Activated T-helper 2 cell treated with anti-CD3 and anti-CD28 coated beads, Interferon-gamma antibody, Interleukin-2, Interleukin-4, amounts not matched to agents 10 μg/mL and 5 μg/mL and 100 μg/mL, durations not matched to agents 14 hours and 24 hours and 36 hours (primary cell): Measurements from ENCODE around the gene SIAH1. TPM values are rescaled to one million over a fixed set of nuclear protein-coding genes. Genes with fewer than 3 reads are reported as not detected.
"Not testable (repeated sequence)": the region's sequence is repeated elsewhere in the genome, so short reads cannot be mapped to it uniquely, and the experiment has no call there.

Experiments used
- DNase-seq: peaks from one replicate; pipeline ENCODE4 v3.0.0; 2021; ENCODE audit warnings: low spot score
- H3K27ac Mint-ChIP-seq: one replicate; pipeline ENCODE4 v1.8.0; 2021; ENCODE audit warnings: mixed read lengths
- H3K27me3 Mint-ChIP-seq: one replicate; pipeline ENCODE4 v1.8.0; 2021; ENCODE audit warnings: low read depth, mixed read lengths
- H3K36me3 Mint-ChIP-seq: one replicate; pipeline ENCODE4 v1.8.0; 2021; ENCODE audit warnings: low read depth, mixed read lengths
- H3K4me1 Mint-ChIP-seq: one replicate; pipeline ENCODE4 v1.8.0; 2021; ENCODE audit warnings: low read depth, mixed read lengths
- H3K4me3 Mint-ChIP-seq: one replicate; pipeline ENCODE4 v1.8.0; 2021; ENCODE audit warnings: low read depth, mild to moderate bottlenecking, moderate library complexity, mixed read lengths
- H3K9me3 Mint-ChIP-seq: one replicate; pipeline ENCODE4 v1.8.0; 2021; ENCODE audit warnings: mixed read lengths
- intact Hi-C: fragments of 100-400 bp; cut with micrococcal nuclease; formaldehyde crosslinking; loops from one replicate; pipeline ENCODE4 v1.15.1; 2023
- total RNA-seq: library from RNA; stranded (reverse); gene quantifications from 2 replicates; pipeline ENCODE4 v1.2.3, GENCODE V29; 2022

SIAH1 gene
- total RNA-seq, 1 donor from 2014 or later: 17.0 TPM

DNA sequence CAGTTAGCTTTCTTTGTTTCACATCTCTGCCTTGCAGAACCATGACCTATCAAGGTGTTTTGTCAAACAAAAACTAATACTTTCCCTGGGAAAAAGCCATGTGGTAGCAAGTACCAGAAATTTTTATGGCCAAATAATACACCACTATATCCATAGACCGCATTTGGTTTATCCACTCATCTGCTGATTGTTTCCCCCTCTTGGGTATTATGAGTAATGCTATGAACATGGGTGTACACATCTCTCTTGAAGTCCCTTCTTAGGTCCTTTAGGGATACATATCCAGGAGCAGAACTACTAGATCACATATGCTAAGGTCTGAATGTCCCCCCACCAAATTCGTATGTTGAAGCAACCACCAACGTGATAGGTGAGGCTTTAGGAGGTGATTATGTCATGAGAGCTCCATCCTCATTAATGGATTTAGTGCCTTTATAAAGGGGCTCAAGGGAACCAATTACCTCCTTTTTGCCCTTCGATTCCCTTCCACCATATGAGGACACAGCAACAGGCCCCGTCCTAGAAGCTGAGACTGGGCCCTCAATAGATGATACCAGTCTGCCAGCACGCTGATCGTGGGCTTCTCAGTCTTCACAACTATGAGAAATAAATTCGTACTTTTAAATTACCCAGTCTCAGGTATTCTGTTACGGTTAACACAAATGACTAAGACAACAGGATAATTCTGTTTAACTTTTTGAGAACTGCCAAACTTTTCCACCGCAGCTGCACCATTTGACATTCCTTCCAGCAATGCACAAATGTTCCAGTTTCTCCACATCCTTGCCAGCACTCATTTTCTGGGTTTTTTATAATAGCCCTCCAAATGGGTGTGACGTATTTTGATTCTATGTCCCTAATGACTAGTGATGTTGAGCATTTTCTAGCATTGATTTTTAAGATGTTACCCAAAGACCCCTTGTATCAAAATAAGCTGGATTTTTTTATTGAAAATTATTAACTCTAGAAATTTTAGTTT, 30.0 kb downstream of the SIAH1 start:
- DNase-seq: no peak
- Mint-ChIP-seq H3K9me3 (no peaks in the 10 kb centered on the region), H3K4me1 (peaks cover 20% of the 10 kb centered on the region), H3K36me3 (peaks cover 55% of the 10 kb centered on the region), H3K4me3 (no peak overlapping the region), H3K27ac (peak overlapping the region; percentile 28), H3K27me3 (no peaks in the 10 kb centered on the region)
- intact Hi-C loops: no loop called here

DNA sequence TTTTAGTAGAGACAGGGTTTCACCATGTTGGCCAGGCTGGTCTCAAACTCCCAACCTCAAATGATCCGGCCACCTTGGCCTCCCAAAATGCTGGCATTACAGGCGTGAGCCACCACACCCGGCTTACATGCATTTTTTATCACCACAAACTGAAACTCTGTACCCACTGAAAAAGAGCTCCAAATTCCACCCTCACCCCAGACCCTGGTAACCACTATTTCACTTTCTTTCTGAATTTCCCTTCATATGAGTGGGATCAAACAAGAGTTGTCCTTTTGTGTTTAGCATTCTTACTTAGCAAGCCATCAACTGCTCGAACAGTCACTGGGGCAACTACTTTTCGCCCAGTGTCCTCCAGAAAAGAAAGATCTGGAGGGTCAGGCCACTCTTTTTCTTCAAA, 30.8 kb downstream of the SIAH1 start:
- H3K27me3 Mint-ChIP-seq, intact Hi-C loops, H3K27ac Mint-ChIP-seq, H3K4me3 Mint-ChIP-seq, DNase-seq, H3K9me3 Mint-ChIP-seq: not testable (repeated sequence)
- Mint-ChIP-seq H3K4me1 (peaks cover 20% of the 10 kb centered on the region), H3K36me3 (peaks cover 60% of the 10 kb centered on the region)

DNA sequence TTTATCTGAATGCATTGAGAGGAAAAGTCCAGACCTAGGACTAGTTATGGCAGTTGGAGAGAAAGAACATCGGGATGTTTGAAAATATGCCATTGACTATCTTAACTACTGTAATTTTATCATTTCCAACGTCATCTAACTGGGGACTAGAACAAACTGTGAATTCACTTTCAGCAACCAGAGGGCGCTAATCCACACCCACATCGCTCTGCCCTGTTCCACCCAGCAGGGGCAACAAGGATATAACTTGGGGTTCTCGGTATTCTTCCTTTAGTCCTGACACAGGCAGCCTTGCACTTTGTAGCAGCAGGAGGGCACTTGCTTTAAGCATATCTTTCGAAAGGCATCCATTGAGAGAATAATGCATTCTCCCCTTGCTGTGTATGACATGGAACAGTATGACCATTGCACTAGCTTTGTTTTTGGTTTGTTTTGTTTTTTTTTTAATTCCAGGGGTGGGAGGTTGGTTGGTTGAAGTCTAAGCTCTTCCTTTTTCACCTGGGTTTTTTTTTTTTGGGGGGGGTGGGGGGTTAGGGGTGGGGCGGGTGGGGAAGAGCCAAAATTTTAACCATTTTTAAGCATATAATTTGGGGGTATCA, 31.5 kb downstream of the SIAH1 start:
- Mint-ChIP-seq H3K27ac (peak overlapping the region; percentile 49), H3K4me1 (peaks cover 20% of the 10 kb centered on the region), H3K4me3 (no peak overlapping the region), H3K27me3 (no peaks in the 10 kb centered on the region), H3K36me3 (peaks cover 62% of the 10 kb centered on the region), H3K9me3 (no peaks in the 10 kb centered on the region)
- peak; percentile 64 for DNase-seq
- intact Hi-C loops: loop anchor here (1.0 kb wide), 2 partner anchors 270 to 277 kb away; no protein-coding TSS in a partner anchor

DNA sequence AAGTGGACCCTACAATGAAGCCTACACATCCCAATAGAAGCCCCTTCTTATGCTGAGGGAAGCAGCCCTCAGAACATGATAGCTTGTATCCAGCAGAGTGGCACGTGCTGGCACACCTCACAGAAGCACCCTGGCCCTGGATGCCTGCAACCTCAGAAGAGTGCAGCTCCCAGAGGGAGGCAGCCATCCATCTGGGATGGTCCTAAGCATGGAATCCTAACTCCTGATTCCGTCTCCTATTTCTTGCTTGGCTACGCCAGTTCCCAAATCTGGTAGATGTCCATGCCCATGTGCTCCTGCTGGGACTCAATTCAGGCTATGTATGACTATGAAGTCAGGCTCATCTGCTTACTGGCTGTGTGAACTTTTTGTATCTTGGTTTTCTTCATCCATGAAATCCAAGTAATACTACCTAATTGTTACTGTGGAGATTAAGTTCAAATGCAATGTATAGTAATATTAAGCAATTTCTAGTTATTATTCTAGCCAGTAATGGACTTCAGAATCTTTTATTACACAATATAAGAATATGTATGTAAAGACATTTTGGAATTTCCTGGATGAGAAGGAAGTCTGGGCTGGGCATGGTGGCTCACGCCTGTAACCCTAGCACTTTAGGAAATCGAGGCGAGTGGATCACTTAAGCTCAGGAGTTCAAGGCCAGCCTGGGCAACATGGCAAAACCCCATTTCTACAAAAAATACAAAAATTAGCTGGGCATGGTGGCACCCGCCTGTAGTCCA, 32.4 kb downstream of the SIAH1 start:
- Mint-ChIP-seq H3K9me3 (no peaks in the 10 kb centered on the region), H3K36me3 (peaks cover 61% of the 10 kb centered on the region), H3K27me3 (no peaks in the 10 kb centered on the region), H3K27ac (no peak overlapping the region), H3K4me3 (no peak overlapping the region), H3K4me1 (peaks cover 20% of the 10 kb centered on the region)
- no peak for DNase-seq
- intact Hi-C loops: loop anchor here (1.0 kb wide), 2 partner anchors 270 to 277 kb away; no protein-coding TSS in a partner anchor

DNA sequence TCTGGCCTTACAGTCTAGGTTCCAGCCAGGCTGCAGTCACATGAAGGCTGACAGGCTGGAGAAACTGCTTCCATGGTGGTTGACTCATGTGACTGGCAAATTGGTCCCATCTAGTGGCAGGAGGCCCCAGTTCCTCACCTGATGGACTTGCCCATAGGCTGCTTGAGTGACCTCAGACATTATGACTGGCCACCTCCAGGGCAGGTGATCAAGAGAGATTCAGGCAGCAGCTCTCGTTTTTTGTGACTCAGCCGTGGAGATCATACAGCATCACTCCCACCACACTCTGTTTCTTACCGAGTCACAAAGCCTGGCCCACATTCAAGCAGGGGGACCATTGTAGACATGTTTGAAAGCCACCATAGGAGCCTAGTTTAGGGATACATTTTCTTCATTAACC, 34.5 kb downstream of the SIAH1 start:
- Mint-ChIP-seq H3K27me3 (no peaks in the 10 kb centered on the region), H3K27ac (peak overlapping the region; percentile 49), H3K9me3 (no peaks in the 10 kb centered on the region), H3K4me1 (peaks cover 14% of the 10 kb centered on the region), H3K36me3 (peaks cover 56% of the 10 kb centered on the region), H3K4me3 (no peak overlapping the region)
- intact Hi-C loops: no loop called here
- DNase-seq: no peak

DNA sequence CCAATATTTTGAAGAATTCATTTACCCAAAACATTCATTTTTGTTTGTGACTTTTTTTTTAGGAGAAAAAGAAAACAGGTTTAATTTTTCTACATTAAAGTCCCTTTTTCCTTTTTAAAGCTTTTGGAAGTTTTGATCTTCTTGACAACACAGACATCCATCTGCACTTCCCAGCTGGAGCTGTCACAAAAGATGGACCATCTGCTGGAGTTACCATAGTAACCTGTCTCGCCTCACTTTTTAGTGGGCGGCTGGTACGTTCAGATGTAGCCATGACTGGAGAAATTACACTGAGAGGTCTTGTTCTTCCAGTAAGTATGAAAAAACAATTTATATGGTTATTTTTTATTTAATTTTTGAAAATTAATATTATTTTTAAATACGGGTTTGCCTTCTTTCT, 37.2 kb downstream of the SIAH1 start:
- no peaks in the 10 kb centered on the region for H3K27me3 Mint-ChIP-seq
- no peak overlapping the region for H3K4me3 Mint-ChIP-seq
- H3K36me3 Mint-ChIP-seq: peaks cover 50% of the 10 kb centered on the region
- no peaks in the 10 kb centered on the region for H3K9me3 Mint-ChIP-seq
- no peaks in the 10 kb centered on the region for H3K4me1 Mint-ChIP-seq
- H3K27ac Mint-ChIP-seq: no peak overlapping the region
- DNase-seq: no peak
- intact Hi-C loops: loop anchor here (2.0 kb wide), 1 partner anchor 15 kb away; no protein-coding TSS in a partner anchor

DNA sequence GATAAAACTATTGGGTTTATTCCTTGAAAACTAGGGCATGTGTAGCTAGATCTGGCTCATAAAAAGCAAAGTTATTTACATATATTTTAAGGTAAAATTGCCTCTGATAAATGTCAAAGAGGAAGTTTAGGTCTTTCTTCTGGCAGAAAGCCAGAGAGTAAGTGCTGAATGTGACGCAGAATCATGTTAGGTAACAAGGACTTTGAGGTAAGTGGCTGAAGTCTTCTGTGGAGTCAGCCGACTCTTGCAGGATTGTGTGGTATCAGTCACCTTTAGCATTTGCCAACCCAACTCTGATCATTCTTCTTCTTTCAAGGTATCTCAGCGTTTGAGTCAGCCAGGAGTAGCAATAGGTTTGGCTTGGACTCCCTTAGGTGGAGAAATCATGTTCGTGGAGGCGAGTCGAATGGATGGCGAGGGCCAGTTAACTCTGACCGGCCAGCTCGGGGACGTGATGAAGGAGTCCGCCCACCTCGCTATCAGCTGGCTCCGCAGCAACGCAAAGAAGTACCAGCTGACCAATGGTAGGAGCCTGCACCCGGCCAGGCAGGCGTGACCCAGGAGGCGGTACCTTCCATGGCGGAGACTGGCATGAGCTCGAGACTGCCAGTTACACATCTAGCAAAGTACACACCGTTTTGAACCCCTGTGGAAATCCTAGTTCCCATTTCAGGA, 37.9 kb downstream of the SIAH1 start:
- H3K4me1 Mint-ChIP-seq: no peaks in the 10 kb centered on the region
- H3K36me3 Mint-ChIP-seq: peaks cover 51% of the 10 kb centered on the region
- intact Hi-C loops: no loop called here
- H3K27ac Mint-ChIP-seq: no peak overlapping the region
- H3K4me3 Mint-ChIP-seq: no peak overlapping the region
- H3K27me3 Mint-ChIP-seq: no peaks in the 10 kb centered on the region
- no peaks in the 10 kb centered on the region for H3K9me3 Mint-ChIP-seq
- no peak for DNase-seq

DNA sequence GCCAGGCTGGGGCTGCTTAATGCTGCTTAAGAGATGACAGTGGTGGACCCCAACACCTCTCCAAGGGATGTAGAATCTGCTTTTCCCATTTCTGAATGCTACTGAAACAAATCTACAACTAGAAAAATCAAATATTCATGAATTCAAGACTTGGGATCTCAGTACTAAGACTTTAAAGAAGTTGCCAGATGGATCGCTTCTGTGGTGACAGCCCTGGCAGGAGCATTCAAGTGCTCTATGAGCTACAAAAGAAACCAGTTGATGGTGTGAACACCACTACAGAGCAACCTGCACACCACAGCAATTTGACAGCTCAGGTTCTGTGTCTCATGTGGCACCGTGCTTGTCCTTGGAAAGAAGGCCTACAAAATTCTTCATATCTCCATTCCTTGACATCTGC, 42.6 kb downstream of the SIAH1 start:
- intact Hi-C loops: no loop called here
- no peaks in the 10 kb centered on the region for H3K9me3 Mint-ChIP-seq
- H3K4me3 Mint-ChIP-seq: no peak overlapping the region
- peaks cover 16% of the 10 kb centered on the region for H3K4me1 Mint-ChIP-seq
- H3K27ac Mint-ChIP-seq: no peak overlapping the region
- H3K36me3 Mint-ChIP-seq: peaks cover 53% of the 10 kb centered on the region
- DNase-seq: no peak
- H3K27me3 Mint-ChIP-seq: no peaks in the 10 kb centered on the region

DNA sequence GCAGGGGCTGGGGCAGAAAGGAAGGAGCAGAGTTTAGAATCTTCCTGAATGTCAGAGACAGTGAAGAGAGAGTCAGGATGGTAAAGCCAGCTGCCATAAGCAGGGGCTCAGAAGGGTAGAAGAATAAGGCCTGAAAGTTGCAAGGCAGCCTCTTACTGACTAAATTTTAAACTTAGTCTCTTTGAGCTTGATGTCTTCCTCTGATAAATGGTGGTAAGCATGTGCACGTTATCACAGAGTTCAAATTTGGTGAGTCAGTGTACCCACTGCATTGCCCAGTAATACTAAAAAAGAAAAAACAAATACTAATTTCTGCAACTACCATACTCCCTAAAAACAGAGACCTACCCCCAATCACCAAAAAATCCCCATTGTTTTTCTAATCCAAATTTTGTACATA, 45.2 kb downstream of the SIAH1 start:
- Mint-ChIP-seq H3K4me3 (peak overlapping the region; percentile 3), H3K9me3 (no peaks in the 10 kb centered on the region), H3K36me3 (peaks cover 69% of the 10 kb centered on the region), H3K27me3 (no peaks in the 10 kb centered on the region), H3K4me1 (peaks cover 16% of the 10 kb centered on the region), H3K27ac (peak overlapping the region; percentile 74)
- intact Hi-C loops: no loop called here
- no peak for DNase-seq

DNA sequence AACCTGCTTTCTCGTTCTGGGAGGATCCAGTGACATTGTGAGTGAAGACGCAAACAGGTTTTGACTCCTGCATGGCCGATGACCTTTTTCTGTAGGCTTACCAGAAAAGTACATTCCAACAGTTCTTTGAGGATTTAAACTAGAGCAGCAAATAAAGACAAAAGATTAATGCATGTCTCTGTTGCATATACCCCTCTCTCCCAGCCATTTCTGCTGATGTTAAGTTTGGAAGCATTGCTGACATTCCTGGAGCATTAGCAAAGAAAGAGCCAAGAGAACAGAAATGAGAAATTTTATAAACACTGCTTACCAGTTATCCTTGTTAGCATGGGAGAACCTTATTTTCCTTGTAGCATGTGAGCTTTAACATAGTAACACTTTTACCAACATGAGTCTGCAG, 49.3 kb downstream of the SIAH1 start:
- Mint-ChIP-seq H3K4me3 (no peak overlapping the region), H3K36me3 (peaks cover 54% of the 10 kb centered on the region), H3K4me1 (peaks cover 16% of the 10 kb centered on the region), H3K27me3 (no peaks in the 10 kb centered on the region), H3K27ac (no peak overlapping the region), H3K9me3 (no peaks in the 10 kb centered on the region)
- intact Hi-C loops: no loop called here
- no peak for DNase-seq

DNA sequence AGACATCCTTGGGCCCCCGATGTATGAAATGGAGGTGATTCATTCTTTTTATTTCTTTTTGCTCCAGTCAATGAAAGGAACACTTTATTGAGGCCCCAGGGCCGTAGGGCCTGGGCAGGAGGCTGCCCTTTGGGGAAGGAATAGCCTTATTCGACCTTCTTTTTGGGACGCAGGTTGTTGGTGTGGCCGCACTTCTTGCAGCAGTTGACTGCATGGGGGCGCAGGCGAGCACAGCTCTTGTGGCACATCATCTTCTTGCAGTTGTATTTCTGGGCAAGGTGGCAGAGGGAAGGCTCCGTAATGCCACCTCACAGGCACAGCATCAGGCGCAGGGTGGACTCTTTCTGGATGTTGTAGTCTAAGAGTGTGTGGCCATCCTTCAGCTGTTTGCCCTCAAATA, 50.9 kb downstream of the SIAH1 start:
- Mint-ChIP-seq H3K9me3 (no peaks in the 10 kb centered on the region), H3K27ac (no peak overlapping the region), H3K4me3 (no peak overlapping the region), H3K36me3 (peaks cover 49% of the 10 kb centered on the region), H3K27me3 (no peaks in the 10 kb centered on the region), H3K4me1 (peaks cover 7% of the 10 kb centered on the region)
- no peak for DNase-seq
- intact Hi-C loops: no loop called here

DNA sequence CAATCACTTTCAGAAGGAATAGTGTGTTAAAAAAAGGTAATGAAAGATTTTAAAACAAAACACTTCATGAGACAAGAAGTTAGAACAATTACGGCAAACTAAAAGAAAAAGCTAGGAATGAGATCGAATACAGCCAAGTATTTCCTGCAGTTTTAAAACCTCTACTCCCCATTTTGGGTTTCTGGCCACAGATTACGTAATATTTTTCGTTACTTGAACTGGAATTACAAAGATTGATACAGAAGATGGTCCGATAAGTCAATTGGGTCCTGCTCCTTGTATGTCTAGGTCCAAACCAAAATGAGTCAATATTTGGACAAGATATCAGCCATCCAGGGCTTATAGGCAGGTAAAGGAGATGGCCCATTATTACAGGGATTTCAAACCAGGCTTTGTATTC, 52.2 kb downstream of the SIAH1 start:
- H3K9me3 Mint-ChIP-seq: no peaks in the 10 kb centered on the region
- H3K36me3 Mint-ChIP-seq: peaks cover 40% of the 10 kb centered on the region

More for the DNA sequence above, 52.2 kb downstream of the SIAH1 start:
- H3K4me3 Mint-ChIP-seq: no peak overlapping the region
- H3K27ac Mint-ChIP-seq: no peak overlapping the region
- H3K27me3 Mint-ChIP-seq: no peaks in the 10 kb centered on the region
- no peak for DNase-seq
- intact Hi-C loops: no loop called here
- no peaks in the 10 kb centered on the region for H3K4me1 Mint-ChIP-seq
